B cell (primary cell): Measurements from ENCODE around the gene CDIPT.
"Not testable (repeated sequence)": the region's sequence is repeated elsewhere in the genome, so short reads cannot be mapped to it uniquely, and the experiment has no call there.

Experiments used
- CTCF ChIP-seq: fragments of 200-600 bp; IDR thresholded peaks from one replicate; pipeline ENCODE4 v1.8.0; 2022; ENCODE audit warnings: antibody characterized with exemption, mild to moderate bottlenecking
- EZH2 ChIP-seq: IDR thresholded peaks from 2 replicates; pipeline ENCODE4 v1.6.1; 2012; ENCODE audit warnings: borderline replicate concordance, low read depth, mild to moderate bottlenecking, moderate library complexity, low read length; ENCODE audit not compliant: insufficient read depth, poor library complexity, severe bottlenecking

- not testable (repeated sequence) for TF ChIP-seq EZH2, CTCF
These were observed 6.0 kb upstream of the CDIPT start for GRCh38 chr16:29869067-29869466.
